ENCODE data around the gene MUC21.

DNA sequence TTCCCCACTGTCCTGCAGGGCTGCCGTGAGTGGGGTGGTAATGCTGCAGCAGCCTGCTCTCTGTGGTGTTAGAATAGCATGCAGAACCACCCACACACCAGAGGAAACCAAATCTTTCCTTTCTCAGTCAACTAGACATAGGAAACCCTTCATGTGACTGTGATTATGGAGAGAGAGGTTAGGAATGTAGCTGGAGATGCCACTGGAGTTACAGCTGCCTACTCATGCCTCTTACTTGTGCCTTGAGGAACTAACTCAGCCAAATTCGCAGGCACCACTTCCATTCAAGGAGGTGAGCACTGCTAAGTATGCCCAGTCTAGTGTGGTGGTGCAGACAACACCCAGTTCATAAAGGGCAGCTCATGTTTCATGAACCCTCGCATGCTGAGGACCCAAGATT, 54.2 kb downstream of the MUC21 start:
- TF ChIP-seq, protein P1, sequence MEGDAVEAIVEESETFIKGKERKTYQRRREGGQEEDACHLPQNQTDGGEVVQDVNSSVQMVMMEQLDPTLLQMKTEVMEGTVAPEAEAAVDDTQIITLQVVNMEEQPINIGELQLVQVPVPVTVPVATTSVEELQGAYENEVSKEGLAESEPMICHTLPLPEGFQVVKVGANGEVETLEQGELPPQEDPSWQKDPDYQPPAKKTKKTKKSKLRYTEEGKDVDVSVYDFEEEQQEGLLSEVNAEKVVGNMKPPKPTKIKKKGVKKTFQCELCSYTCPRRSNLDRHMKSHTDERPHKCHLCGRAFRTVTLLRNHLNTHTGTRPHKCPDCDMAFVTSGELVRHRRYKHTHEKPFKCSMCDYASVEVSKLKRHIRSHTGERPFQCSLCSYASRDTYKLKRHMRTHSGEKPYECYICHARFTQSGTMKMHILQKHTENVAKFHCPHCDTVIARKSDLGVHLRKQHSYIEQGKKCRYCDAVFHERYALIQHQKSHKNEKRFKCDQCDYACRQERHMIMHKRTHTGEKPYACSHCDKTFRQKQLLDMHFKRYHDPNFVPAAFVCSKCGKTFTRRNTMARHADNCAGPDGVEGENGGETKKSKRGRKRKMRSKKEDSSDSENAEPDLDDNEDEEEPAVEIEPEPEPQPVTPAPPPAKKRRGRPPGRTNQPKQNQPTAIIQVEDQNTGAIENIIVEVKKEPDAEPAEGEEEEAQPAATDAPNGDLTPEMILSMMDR (conservative IDR thresholded peaks at IDR 0.05): no peak
- no peak for TF ChIP-seq EZH2 (IDR thresholded peaks at IDR 0.05; ENCODE audit: low read depth)
